Esophagus mucosa (tissue), 1 donor: ENCODE measurements around the gene SMU1. TPM values are rescaled to one million over a fixed set of nuclear protein-coding genes. Genes with fewer than 3 reads are reported as not detected.
A peak's percentile ranks its signal among the peaks of the same experiment; 100 is the strongest.
"Not testable (repeated sequence)": the region's sequence is repeated elsewhere in the genome, so short reads cannot be mapped to it uniquely, and the experiment has no call there.

Experiments
- ATAC-seq: fragments of 200-7000 bp; cut with Tn5 transposase; one replicate; pipeline ENCODE4 v1.9.1; 2020
- total RNA-seq: library from RNA; stranded (reverse); gene quantifications from one replicate; pipeline ENCODE4 v1.2.4, GENCODE V29; 2023
- donor health status: DM: yes; HTN: yes; CAD: no.

Gene SMU1
- total RNA-seq, 1 donor from 2014 or later = 11.4 TPM

DNA sequence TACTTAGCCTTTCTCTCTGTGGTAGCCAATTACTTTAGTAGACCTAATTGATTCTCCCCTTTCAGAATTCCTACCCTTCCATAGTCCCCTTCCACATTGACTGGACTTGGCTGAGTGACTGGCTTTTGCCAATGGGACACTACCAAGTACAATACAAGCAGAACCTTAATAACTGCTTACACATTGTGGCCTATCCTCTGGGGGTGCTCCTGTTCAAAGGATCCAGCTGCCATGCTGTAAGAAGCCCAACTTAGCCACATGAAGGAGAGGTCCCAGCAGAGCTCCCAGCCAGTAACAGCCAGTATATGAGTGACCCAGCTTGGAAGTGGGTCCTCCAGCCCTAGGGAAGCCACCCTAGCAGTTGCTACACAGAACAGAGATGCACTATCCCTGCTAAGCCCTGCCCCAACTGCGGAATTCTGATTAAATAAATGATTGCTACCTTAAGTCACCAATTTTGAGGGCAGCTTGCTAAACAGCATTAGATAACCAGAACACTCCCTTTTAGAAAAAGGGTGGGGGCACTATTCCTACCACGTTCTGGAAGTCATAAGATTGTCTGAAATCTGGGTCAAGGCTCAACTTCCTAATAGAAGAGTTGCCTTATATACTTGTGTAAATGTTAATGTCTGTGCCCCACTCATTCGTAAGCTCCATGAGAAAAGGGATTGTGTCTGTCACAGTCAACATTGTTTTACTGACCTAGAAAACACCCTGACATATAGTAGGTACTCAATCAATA lies 64.0 kb downstream of the SMU1 start:
- no peak for ATAC-seq

DNA sequence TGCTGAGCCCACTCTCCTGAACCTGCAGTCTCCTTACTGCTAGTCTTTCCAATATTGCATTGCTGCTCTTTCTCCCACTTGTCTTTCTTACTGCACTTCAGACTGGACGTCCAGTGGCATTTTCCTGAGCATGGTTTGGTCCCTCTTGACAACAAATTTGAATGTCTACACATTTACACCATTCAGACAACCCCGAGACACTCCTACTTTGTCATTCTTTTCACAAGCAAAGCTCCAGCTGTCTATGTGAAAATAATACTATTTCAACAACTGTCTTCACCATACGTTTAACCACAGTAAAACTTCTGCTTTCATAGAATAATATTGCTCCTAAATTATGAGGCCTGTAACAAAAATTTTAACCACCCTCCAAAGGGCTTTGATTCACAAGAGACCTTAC lies 64.6 kb downstream of the SMU1 start:
- no peak for ATAC-seq

DNA sequence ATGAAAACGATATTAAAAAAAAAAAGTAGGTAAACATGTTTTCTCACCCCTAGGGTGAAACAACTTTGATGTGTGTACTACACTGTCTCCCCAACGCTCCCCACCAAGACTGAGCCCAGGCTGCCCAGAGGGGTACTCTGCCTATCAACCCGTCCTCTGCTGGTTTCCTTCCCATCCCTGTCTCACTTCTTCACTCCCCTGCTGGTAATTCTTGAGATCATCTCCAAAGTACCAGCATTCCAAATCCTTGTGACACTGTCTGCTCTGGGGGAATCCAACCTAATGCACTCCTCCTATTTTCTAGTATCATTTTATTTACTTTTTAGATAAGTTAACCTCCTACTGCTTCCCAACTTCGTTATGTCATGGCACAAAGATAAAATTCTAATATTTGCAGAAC lies 68.7 kb downstream of the SMU1 start:
- ATAC-seq = no peak

DNA sequence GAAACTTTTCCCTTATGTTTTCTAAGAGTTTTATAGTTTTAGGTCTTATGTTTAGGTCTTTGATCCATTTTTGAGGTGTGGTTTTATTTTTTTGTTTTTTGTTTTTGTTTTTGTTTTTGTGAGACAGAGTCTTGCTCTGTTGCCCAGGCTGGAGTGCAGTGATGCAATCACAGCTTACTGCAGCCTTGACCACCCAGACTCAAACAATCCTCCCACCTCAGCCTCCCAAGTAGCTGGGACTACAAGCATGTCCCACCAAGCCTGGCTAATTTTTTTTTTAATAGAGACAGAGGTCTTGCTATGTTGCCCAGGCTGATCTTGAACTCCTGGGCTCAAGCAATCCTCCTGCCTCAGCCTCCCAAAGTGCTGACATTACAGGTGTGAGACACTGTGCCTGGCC lies 71.1 kb downstream of the SMU1 start:
- not testable (repeated sequence) for ATAC-seq

DNA sequence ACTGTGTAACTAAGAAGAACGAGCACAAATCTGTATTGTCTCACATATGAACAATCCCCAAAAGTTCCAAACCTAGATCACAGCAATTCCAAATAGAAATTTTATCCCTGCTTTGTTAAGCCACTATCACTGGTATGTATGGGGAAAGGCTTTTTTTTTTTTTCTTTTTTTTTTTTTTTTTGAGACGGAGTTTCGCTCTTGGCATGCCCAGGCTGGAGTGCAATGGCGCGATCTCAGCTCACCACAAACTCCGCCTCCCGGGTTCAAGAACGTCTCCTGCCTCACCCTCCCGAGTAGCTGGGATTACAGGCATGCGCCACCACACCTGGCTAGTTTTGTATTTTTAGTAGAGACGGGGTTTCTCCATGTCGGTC lies 75.8 kb downstream of the SMU1 start:
- peak; percentile 28 for ATAC-seq

DNA sequence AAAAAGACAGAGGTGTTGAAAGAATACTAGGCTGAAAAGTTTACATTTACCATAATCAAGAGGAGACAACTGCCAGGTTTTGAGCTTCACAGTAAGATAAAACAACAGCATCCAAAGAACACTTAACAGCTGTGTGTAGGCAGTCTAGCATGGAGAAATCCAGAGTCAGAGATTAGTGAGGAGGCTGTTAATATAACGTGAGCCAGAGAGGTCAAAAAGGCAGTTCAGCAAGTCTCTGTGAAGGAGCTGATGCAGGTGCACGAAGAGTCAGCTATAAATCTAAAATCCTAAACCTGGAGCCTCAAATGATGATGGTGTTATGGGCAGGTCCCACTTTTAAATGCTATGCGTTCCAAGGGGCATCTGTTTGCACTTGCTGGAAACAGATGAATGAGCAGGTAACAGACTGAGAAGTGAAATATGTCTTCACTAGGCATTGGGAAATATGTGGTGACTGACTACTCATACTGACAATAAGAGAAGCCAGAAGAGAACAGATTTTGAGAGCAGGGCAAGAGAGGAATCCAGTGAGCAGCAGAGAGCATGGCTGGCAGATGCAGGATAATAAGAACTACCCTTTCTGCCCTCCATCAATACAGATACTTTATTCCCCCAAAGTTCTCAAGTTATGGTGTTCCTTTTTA lies 83.8 kb downstream of the SMU1 start:
- no peak for ATAC-seq

DNA sequence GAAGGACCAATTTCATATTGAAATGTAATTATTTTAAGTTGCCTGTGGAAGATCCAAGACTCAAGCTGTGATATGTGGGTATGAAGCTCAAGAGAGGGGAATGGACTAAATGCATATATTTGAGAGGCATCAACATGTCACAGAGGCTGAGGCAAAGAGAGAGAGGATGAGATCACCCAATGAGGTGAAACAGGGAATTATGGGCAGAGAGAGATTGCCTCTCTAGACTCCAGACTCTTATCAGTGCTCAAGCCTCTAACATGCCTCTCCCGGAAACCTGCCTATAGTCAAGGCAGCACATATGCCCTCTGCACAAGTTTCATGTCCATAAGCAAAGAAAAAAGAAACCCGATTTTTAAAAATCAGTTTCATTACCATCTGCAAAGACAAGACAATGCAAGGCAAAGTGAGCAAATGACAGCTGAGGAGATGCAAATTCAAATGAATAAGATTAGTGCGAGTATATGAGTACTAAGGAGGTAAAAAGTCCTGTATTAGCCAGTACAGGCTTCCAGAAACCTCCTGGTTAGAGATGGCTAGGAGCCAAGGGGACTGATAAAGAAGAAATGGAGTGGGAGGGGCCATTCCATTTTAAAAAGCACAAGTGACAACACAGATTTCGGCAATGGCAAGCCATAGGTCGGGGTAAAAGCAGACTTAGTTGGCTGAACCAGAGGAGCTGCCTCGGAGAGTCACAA lies 84.4 kb downstream of the SMU1 start:
- ATAC-seq = no peak

Other genes with a start within 250 kb of the SMU1 start
- gene APTX, start 75.0 kb downstream of the SMU1 start, total RNA-seq = 31.4 TPM
- 26.3 TPM for gene DNAJA1, start 51.4 kb downstream of the SMU1 start, total RNA-seq
- 50.9 TPM for gene B4GALT1, start 90.7 kb upstream of the SMU1 start, total RNA-seq
- not detected for gene SPINK4, start 163.5 kb upstream of the SMU1 start, total RNA-seq
- 95.3 TPM for gene BAG1, start 188.0 kb upstream of the SMU1 start, total RNA-seq
- 46.6 TPM for gene CHMP5, start 188.4 kb upstream of the SMU1 start, total RNA-seq
- gene NFX1, start 213.8 kb upstream of the SMU1 start, total RNA-seq = 26.6 TPM